ENCODE measurements around the gene NRGN.

The NRGN gene

GRCh38 chr11:124736736-124737135 lies 3.0 kb upstream of the NRGN start:
- TF ChIP-seq CTCF (conservative IDR thresholded peaks at IDR 0.05; ENCODE audit: low read depth), result no peak
- ChIA-PET POLR2A (ENCODE audit: low non-redundant PET) (no interaction called here), CTCF (interaction anchor here (0.5 to 0.6 kb wide), 2 partner anchors 68 to 130 kb away, joined by 3 read pairs; no protein-coding TSS in a partner anchor)
- H3K27ac ChIP-seq, result no peak overlapping the region
- no peak for DNase-seq (ENCODE audit: low spot score)

GRCh38 chr11:124737638-124738305 lies 2.0 kb upstream of the NRGN start:
- CTCF ChIA-PET, result interaction anchor here (1.1 kb wide), 1 partner anchor 25 kb away, joined by 4 read pairs; no protein-coding TSS in a partner anchor
- H3K27ac ChIP-seq, result no peak overlapping the region
- no peak for TF ChIP-seq CTCF (conservative IDR thresholded peaks at IDR 0.05; ENCODE audit: low read depth)
- POLR2A ChIA-PET (ENCODE audit: low non-redundant PET), result no interaction called here
- no peak for DNase-seq (ENCODE audit: low spot score)

GRCh38 chr11:124738713-124739478 lies 846 bp upstream of the NRGN start:
- ChIA-PET CTCF (interaction anchor here (0.6 to 1.1 kb wide), 3 partner anchors 24 to 258 kb away, joined by 4 read pairs; no protein-coding TSS in a partner anchor), POLR2A (ENCODE audit: low non-redundant PET) (no interaction called here)
- H3K27ac ChIP-seq, result no peak overlapping the region
- TF ChIP-seq CTCF (conservative IDR thresholded peaks at IDR 0.05; ENCODE audit: low read depth), result no peak
- no peak for DNase-seq (ENCODE audit: low spot score)

GRCh38 chr11:124740277-124740882 lies 638 bp downstream of the NRGN start:
- ChIA-PET CTCF (interaction anchor here (0.6 to 1.2 kb wide), 6 partner anchors 11 to 129 kb away, joined by 3 to 4 read pairs (median 4); no protein-coding TSS in a partner anchor), POLR2A (ENCODE audit: low non-redundant PET) (no interaction called here)
- TF ChIP-seq CTCF (conservative IDR thresholded peaks at IDR 0.05; ENCODE audit: low read depth), result peak; percentile 52
- H3K27ac ChIP-seq, result no peak overlapping the region
- no peak for DNase-seq (ENCODE audit: low spot score)

- TF ChIP-seq CTCF (conservative IDR thresholded peaks at IDR 0.05; ENCODE audit: low read depth), result no peak
- no peak overlapping the region for H3K27ac ChIP-seq
- ChIA-PET CTCF (interaction anchor here (0.6 kb wide), 1 partner anchor 99 kb away, joined by 4 read pairs; no protein-coding TSS in a partner anchor), POLR2A (ENCODE audit: low non-redundant PET) (no interaction called here)
- no peak for DNase-seq (ENCODE audit: low spot score)
Observed at GRCh38 chr11:124742555-124742954, 2.8 kb downstream of the NRGN start.

- no peak for TF ChIP-seq CTCF (conservative IDR thresholded peaks at IDR 0.05; ENCODE audit: low read depth)
- DNase-seq (ENCODE audit: low spot score), result no peak
- POLR2A ChIA-PET (ENCODE audit: low non-redundant PET), result no interaction called here
- no peak overlapping the region for H3K27ac ChIP-seq
- CTCF ChIA-PET, result no interaction called here
Observed at GRCh38 chr11:124743050-124743449, 3.3 kb downstream of the NRGN start.
